NB4 (cell line): ENCODE results near the gene PDE4B.
"Not testable (repeated sequence)": the region's sequence is repeated elsewhere in the genome, so short reads cannot be mapped to it uniquely, and the experiment has no call there.

Experiments used
- MYC ChIP-seq: IDR thresholded peaks from 2 replicates; pipeline ENCODE4 v1.6.1; 2011; ENCODE audit warnings: low read depth, low read length
- TF ChIP-seq, protein P1 (sequence below): IDR thresholded peaks from one replicate; pipeline ENCODE4 v1.5.1; 2012; ENCODE audit warnings: low read depth, low read length

- TF ChIP-seq, protein P1, sequence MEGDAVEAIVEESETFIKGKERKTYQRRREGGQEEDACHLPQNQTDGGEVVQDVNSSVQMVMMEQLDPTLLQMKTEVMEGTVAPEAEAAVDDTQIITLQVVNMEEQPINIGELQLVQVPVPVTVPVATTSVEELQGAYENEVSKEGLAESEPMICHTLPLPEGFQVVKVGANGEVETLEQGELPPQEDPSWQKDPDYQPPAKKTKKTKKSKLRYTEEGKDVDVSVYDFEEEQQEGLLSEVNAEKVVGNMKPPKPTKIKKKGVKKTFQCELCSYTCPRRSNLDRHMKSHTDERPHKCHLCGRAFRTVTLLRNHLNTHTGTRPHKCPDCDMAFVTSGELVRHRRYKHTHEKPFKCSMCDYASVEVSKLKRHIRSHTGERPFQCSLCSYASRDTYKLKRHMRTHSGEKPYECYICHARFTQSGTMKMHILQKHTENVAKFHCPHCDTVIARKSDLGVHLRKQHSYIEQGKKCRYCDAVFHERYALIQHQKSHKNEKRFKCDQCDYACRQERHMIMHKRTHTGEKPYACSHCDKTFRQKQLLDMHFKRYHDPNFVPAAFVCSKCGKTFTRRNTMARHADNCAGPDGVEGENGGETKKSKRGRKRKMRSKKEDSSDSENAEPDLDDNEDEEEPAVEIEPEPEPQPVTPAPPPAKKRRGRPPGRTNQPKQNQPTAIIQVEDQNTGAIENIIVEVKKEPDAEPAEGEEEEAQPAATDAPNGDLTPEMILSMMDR: not testable (repeated sequence)
- TF ChIP-seq MYC: not testable (repeated sequence)
Observed at GRCh38 chr1:65878342-65878741, 85.6 kb downstream of the PDE4B start.
